NCI-H345 treated with DMSO at 0.1 percent for 48 hours (cell line): ENCODE measurements around the gene CYTL1.
"Not testable (repeated sequence)": the region's sequence is repeated elsewhere in the genome, so short reads cannot be mapped to it uniquely, and the experiment has no call there.

ENCODE experiments used
- DNase-seq: peaks from one replicate; lab custom pipeline; 2025; ENCODE audit not compliant: unreplicated experiment; lab: John Stamatoyannopoulos, UW

Gene CYTL1

DNA sequence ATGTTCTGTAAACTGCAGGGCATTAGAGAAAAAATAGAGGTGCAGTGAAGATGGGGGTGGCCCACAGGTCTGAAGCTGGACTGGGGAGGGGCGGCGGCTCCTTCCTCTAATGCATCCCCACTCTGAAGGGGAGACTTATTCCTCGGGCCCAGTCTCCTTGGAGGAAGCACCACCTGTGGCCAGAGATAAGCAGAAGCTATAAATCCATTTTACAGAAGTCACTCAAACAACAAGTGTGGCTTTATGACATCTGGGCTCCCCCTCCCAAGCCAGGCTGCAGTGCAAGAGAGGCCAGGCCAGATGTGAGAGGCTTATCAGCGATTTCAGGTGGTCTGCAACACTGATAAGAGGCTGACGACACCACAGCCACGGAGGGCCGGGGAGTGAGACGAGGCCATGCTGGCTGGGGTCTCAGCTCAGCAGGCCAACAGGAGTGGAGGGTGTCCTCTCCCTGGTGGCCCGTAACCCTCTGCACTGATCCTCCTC lies 15.8 kb downstream of the CYTL1 start:
- DNase-seq = no peak

DNA sequence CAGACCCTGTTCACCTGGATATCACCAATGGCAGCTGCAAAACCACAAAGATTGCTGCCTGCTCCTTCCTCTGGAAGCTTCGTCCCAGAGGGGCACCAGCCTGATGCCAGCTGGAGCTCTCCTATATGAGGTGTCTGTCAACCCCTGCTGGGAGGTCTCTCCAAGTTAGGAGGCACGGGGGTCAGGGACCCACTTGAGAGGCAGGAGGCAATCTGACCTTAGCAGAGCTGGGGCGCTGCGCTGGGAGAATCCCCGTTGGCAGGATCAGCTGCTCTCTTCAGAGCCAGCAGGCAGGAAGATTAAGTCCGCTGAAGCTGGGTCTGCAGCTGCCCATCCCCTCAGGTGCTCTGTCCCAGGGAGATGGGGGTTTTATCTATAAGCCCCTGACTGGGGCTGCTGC lies 17.6 kb downstream of the CYTL1 start:
- not testable (repeated sequence) for DNase-seq

DNA sequence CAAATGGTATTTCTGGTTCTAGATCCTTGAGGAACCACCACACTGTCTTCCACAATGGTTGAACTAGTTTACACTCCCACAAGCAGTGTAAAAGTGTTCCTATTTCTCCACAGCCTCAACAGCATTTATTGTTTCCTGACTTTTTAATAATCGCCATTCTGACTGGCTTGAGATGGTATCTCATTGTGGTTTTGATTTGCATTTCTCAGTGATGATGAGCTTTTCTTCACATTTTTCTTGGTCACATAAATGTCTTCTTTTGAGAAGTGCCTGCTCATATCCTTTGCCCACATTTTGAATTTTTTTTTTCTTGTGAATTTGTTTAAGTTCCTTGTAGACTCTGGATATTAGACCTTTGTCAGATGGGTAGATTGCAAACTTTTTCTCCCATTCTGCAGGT lies 22.3 kb downstream of the CYTL1 start:
- DNase-seq = not testable (repeated sequence)

DNA sequence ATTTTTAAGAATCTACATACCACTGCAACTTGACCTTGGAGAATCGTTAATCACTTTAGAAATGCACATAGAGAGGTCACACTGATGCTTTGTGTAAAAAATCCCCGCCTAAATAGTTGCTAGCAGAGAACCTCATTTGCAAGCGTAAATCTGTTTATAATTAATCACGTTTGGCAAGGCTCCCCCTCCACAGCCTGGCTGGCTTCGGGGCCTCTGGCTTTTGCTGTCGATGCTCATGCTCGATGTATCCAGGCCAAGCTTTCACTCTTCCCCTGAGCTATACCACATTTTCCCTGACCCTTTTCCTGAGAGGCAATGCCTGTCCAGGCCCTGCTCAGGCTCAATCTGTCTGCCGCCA lies 23.4 kb downstream of the CYTL1 start:
- no peak for DNase-seq

DNA sequence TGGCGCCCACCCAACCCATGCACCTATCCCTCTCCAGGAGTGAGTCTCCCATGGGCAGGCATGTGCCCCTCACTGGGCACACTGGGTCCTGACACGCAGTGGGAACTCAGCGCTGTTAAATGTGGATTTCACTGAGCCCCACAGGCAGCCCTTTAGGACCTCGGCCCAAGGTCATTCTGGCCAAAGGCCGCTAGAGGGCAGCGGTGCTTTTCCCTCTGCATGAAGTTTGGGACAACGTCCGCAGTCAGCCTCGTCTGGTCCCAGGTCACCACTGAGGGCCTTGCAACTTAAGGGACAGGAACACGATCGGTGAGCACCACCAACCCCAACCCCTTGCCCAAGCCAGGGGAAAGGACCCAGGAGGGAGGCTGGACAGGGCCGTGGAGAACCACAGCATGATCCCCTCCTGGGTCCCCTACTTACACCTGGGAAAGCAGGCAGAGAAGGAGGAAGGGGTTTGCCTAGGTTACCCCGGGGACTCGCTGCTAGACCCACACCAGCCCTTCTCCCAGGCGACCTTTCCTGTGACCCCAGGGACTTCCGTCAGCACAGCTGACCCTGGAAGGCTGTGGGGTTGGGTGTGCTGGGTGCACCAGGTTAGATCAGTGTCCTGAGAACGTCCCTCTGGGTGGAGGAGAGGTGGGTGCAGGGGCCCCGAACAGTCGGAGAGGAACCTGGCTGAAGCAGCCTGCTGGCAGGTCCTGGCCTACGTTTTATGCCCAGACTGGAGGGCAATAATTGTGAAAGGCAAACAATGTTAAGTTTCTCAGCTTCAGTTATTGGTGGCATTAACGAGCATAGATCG lies 24.0 kb downstream of the CYTL1 start:
- peak; percentile 20 for DNase-seq

DNA sequence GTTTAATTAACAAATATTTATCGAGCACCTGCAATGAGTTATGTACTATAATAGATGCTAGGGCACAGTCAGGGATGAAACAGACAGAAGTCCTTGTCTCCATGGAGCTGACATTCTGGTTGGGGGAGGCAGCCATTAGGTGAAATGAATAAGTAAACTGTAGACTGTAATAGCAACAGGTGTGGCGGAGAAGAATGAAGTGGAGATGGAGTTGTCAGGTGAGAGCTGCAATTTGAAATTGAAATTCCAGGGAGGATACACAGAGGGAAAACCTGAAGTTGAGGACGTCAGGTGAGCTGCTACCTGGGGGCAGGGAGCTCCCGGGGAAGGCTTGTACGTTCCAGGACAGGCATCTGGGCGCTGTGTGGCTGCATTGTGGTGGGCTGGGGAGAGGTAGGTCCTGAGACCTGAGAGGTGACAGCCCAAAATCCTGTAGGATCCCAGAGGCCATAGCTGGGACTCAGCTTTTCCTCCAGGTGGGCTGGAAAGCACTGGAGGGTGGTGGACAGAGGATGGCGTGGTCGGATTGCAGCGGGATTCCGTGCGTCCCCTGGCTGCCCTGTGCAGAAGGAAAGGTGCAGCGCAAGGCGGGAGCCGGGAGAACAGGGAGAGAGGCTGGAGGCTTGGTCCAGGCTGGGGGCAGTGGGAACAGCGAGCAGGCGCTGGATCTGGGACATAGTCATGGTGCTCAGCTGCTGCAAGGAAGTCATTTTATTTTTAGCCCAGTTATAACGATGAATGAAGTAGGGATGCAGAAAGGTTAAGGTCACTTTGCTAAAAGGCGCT lies 24.8 kb downstream of the CYTL1 start:
- DNase-seq = peak; percentile 24

DNA sequence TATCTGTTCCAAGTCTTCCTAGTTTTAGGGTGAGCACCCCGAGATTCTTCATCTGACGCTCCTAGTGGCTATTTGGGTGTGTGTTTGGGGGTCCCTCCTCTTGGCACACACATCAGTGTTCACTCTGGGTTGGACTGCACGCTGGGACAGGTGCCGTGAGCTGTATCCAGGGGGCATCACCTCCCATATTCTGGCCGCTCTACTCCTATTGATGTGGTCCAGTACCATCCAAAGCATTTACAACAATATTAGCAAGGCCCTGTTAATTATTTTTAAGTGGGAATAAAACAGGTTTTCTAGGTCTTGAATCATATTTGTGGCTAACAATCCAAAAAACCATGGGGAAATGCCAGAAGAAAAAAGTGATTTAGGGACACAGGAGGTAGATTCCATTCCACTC lies 26.4 kb downstream of the CYTL1 start:
- DNase-seq = no peak

DNA sequence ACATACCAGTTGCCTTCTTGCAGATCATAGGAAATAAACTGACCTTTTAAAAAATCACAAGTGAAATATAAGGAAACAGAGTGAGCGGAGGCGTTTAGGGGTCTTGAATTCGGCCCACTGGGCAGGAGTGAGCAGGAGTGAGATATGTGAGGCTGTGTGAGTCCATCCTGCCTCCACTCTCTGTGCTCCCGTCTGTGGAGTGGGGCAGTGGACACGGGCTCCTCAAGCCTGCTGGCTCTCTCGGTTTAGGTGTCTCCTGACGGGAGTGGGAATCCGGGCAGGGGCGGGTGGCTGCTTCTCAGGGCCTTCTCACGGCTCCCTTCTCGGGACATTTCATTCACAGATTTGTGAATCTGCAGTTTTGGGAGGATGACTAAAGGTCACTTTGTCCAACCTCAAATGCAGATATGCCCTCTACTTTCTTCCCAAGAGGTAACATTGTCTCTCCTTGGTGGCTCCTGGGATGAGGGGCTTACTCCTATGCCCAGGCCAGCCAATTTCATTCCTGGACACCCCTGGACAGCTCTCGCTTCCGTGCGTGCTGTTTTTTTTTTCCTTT lies 27.6 kb downstream of the CYTL1 start:
- no peak for DNase-seq

DNA sequence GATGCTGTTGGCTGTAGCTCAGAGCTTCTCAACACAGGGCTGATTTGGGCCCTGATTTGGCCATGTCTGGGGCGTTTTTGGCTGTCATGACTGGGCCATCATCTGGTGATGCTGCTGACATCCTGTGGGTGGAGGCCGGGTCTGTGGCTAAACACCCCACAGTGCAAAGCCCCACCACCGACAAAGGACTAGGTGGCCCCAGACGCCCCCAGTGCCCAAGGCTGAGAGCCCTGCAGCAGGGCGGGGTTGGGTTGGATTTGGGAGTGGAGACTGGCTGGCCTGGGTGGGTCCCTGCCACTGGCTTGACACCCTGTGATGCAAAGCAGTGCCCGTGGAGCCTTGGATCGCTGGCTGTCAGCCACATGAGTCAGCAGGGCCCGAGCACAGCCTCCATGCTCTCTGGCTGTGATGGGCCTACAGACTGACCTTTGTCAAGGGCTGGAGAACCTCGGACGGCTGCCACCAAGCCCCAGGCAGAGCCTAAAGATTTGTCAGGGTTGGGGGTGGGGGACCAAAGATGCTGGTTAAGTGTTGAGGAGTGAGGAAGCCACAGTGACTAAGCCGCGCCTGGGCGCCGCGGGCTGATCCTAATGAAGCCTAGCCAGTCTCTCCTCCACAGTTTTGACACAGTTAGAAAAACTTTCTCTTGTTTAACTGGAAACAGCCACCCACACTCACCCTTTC lies 28.3 kb downstream of the CYTL1 start:
- no peak for DNase-seq

DNA sequence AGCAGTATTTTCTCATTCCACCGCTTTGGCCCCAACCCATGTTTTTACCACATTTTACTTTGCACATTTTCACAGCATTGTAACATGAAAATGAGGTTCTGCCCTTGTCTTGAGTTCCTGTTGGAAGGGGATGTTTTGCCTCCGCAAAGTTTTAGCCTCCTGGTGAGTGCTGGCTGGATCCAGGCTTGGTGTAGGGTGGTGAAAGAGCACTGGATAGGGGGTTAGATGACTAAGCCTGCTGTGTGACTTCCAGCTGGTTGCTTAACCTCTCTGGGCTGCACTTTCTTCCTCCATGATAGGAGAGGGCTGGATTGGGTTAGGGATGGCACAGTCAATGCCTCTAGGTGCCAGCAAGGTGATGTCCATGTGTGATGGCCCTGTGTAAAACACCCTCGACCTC lies 28.9 kb downstream of the CYTL1 start:
- DNase-seq = no peak

DNA sequence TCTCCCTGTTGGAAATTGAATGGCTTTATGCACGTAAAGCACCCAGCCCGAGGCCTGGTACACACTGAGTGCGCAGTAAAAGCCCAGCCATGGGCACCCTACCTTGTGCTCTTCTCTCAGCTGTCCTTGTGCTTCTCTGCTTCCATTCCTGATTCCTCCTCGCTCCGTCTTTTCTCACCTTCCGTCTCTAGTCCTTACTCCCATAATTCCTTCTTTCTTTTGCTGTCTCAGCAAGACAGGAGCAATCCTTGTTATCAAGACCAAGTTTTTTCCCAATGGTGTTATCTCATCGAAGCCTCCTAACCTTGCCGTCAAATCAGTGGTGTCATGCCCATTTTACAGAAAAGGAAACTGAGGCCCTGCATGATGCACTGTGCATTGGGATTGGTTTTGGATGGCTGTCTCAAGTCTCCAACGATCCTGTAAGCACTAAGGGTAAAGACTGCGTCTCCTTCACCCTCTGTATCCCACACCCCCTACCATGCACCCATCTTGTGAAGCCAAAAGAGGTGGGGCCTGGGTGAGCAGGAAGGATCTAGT lies 30.1 kb downstream of the CYTL1 start:
- DNase-seq = no peak

DNA sequence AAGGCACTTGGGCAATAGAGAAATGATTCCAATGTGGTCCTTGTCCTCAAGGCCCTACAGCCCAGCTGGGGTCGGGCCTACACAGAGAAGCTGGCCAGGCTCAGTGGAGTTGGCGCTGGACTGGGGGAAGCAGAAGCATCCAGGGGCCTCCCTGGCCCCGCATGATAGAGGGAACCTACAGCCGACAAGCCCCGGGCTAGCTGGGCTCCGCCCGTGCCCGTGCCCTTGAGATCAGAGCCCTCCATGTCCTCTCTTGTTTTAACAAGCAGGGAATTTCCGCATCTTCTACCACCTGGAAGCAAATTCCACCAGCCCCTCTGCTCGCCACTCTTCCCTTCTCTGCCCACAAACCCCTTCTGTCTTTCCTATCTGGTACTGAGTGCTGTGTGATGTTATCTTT lies 31.6 kb downstream of the CYTL1 start:
- DNase-seq = no peak

DNA sequence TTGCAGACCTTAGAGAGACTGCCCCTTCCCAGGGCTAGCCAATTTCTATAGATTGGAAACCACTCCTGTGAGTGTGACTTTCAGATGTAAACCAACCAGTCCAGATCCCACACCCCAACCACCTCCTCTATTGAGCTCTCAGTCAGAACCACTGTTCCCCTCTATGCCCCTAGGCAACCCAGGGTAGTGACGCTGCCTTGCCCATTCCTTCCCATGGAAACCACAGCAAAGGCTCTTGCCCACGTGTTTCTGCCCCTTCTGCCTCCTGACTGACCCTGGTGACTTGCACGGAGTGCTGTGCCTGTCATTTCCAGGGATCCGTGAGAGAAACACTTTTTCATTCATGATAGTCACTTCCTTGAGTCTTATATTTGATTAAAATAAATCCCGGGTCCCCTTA lies 32.4 kb downstream of the CYTL1 start:
- DNase-seq = no peak

DNA sequence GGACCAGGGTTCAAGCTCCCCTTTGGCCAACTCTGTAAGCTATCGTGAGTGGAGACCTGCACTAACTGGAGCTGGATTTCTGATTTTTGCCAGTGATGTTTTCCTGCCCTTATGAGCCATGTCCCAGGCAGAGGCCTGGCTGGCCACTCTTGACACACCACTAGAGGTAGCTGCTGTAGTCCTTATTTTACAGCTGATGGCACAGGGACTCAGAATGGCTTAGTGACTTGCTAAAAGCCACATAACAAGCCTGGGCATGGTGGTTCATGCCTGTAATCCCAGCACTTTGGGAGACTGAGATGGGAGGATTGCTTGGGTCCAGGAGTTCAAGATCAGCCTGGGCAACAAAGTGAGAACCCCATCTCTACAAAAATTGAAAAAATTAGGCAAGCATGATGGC lies 33.4 kb downstream of the CYTL1 start:
- no peak for DNase-seq

DNA sequence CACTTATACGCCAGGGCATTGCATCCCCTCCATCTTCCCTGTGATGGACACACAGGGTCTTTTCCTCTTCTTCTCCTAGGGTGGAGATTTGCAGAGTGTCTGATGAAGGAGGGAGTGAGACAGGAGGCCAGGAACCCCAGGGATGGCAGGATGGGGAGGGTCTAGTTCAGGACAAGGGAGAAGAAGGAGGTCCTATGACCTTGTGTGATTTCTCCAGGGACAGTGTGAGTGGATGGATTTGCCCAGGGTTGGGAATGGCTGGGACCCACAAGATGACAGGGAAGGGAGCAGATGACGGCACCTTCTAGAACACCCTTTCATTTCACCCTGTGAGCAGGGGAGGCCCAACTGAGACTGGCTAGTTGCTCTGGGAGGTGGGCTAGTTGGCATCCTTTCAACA lies 34.2 kb downstream of the CYTL1 start:
- no peak for DNase-seq

DNA sequence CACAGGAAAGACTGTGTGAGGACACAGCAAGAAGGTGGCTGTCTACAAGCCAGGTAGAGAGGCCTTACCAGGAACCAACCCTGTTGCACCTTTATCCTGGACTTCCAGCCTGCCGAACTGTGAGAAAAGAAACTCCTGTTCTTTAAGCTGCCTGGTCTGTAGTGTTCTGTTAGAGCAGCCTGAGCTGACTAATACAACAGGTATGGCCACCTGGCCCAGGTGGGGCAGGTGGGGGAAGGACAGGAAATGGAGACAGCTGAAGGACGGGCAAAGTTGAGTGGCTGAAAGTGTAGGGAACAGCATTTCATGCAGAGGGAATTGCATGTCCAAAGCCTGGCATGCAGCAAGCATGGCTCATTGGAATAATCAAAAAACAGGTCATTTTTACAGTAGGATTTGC lies 35.1 kb downstream of the CYTL1 start:
- DNase-seq = no peak

DNA sequence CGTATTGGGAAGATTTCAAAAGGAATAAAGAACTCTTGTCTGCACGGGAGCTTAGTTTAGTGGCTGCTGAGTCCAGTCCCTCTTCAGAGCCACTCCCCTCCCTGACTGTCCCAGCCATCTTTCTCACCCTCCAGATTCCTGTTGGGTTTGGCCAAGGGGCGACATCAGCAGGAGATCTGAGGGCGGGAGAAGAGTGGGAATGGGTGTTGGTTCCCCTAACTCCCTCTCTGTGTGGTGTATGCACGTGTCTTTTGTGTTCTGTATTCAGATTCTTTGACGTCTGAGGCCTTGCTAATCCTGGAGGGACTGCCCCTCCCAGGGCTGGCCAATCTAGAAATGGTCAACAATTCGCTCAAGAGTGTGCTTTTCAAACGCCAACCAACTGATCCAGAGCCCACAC lies 37.4 kb downstream of the CYTL1 start:
- DNase-seq = no peak

DNA sequence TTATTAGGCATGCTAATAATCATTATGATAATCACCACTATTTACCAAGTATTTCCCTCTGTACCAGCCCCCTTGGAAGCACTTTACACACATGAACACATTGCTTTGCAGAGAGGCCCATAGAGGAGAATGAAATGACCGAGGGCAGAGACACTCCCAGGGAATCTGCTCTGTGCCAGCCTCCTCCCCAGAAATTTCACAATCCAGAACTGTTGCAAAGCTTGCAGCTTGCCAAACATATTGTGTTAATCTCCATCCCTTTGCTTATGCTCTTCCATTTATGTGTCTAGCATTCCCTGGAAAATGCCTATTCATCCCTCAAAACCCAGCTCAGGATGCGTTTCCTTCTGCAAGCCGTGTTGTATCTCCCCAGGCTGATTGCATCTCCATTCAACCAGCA lies 37.8 kb downstream of the CYTL1 start:
- no peak for DNase-seq

DNA sequence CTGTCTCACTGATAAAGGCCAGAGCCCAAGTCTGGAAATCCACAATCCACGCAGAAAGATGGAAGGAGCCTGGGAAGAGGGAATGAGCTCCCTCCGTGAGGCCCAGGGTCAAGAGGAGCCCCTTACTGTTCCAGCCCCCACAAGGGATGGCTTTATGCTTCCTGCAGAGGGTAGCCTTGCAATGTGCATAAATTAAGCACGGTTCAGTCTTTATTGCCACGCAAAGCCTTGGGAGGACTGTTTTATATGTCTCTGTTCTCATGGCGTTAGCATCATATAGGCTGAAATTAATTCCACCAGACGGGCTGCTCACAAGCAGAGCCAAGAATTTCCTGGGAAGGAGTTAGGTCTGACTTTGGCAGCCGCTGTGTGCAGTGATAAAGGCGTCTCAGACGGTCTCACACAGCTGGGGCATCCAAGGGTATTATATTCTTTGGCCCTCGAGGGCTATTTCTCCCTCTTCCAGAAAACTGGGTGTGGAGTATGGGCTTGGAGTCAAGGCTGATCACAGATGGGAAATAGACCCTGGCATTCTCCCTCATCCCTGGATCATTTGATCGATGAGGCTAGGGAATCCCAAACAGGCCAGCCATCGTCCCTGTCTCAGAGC lies 38.5 kb downstream of the CYTL1 start:
- DNase-seq = no peak

DNA sequence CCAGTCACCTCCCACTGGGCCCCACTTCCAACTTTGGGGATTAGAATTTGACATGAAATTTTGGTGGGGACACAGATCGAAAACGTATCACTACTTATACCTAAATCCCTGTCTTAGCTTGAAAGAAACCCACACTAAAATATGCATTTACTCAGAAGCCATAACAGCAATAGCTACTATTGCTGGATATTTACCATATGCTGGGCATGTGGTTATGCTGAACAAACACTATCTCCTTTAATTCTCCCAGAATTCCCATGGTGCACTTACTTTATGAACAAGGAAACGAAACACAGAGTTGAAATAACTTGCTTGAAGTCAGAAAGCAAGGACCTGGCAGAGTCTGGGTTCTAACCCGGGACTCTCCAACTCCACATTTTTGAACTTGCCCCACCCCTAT lies 39.3 kb downstream of the CYTL1 start:
- DNase-seq = no peak

DNA sequence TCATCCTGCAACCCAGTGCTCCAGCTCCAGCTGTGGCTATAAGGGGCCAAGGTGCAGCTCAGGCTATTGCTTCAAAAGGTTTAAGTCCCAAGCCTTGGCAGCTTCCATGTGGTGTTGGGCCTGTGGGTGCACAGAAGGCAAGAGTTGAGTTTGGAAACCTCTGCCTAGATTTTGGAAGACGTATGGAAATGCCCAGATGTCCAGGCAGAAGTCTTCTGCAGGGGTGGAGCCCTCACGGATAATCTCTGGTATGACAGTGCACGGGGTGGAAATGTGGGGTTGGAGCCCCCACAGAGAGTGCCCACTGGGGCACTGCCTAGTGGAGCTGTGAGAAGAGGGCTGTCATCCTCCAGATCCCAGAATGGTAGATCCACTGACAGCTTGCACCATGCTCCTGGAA lies 44.5 kb downstream of the CYTL1 start:
- DNase-seq = no peak
